PC-3 (cell line): Measurements from ENCODE around the gene STX8. TPM values are rescaled to one million over a fixed set of nuclear protein-coding genes. Genes with fewer than 3 reads are reported as not detected.

Experiments
- ATAC-seq: fragments of 200-7000 bp; cut with Tn5 transposase; 2 replicates; pipeline ENCODE4 v1.9.1; 2020; ENCODE audit warnings: mild to moderate bottlenecking, moderate library complexity
- BruUV-seq: library from RNA; stranded (reverse); fragments of 400-500 nt; replicated peaks from 2 replicates; lab custom pipeline; 2021; lab: Mats Ljungman, UMichigan
- CTCF ChIA-PET: fragments of 300-600 bp; sonication (Branson Sonifier 250); formaldehyde crosslinking; loops from one replicate; lab custom pipeline; 2022; ENCODE audit warnings: antibody characterized with exemption; lab: Charles Lee
- POLR2A ChIA-PET: fragments of 300-600 bp; sonication (Branson Sonifier 250); formaldehyde crosslinking; loops from one replicate; lab custom pipeline; 2022; ENCODE audit warnings: antibody characterized with exemption; ENCODE audit not compliant: unreplicated experiment; lab: Charles Lee
- DNase-seq: peaks from one replicate; pipeline ENCODE4 v3.0.0-alpha.2; 2015
- H2AFZ ChIP-seq: fragments of 300-600 bp; sonication (generic); 2 replicates; pipeline ENCODE4 v1.6.0; 2016; ENCODE audit warnings: antibody characterized with exemption, low read length
- H3F3A ChIP-seq: fragments of 300-600 bp; sonication (generic); one replicate; pipeline ENCODE4 v1.6.0; 2017; ENCODE audit warnings: antibody characterized with exemption, low read length, control low read depth, mild to moderate bottlenecking; ENCODE audit not compliant: unreplicated experiment
- H3K27ac ChIP-seq: fragments of 300-600 bp; sonication (generic); 2 replicates; pipeline ENCODE4 v1.5.1; 2016; ENCODE audit warnings: mild to moderate bottlenecking, low read length
- H3K27me3 ChIP-seq: fragments of 300-600 bp; sonication (generic); 2 replicates; pipeline ENCODE4 v1.6.1; 2016; ENCODE audit warnings: low read length, mixed read lengths
- H3K36me3 ChIP-seq: fragments of 300-600 bp; sonication (generic); 2 replicates; pipeline ENCODE4 v1.6.1; 2016; ENCODE audit warnings: low read depth, mixed run types, low read length, mixed read lengths
- H3K4me1 ChIP-seq: fragments of 300-600 bp; sonication (generic); 2 replicates; pipeline ENCODE4 v1.5.1; 2016; ENCODE audit warnings: low read length; ENCODE audit not compliant: insufficient read depth
- H3K4me2 ChIP-seq: fragments of 300-600 bp; sonication (generic); 2 replicates; pipeline ENCODE4 v1.6.0; 2016; ENCODE audit warnings: low read length
- H3K4me3 ChIP-seq: fragments of 300-600 bp; sonication (generic); 2 replicates; pipeline ENCODE4 v1.5.1; 2016; ENCODE audit warnings: mild to moderate bottlenecking, low read length, mixed read lengths
- H3K79me2 ChIP-seq: fragments of 300-600 bp; sonication (generic); 2 replicates; pipeline ENCODE4 v1.6.1; 2017; ENCODE audit warnings: low read length, mixed read lengths
- H3K9ac ChIP-seq: fragments of 300-600 bp; sonication (generic); 2 replicates; pipeline ENCODE4 v1.6.0; 2016; ENCODE audit warnings: mild to moderate bottlenecking, low read length
- H3K9me2 ChIP-seq: fragments of 300-600 bp; sonication (generic); replicated peaks from 2 replicates; pipeline ENCODE4 v1.6.1; 2016; ENCODE audit warnings: mixed run types, low read length, mixed read lengths
- H3K9me3 ChIP-seq: fragments of 300-600 bp; sonication (generic); 2 replicates; pipeline ENCODE4 v1.6.1; 2016; ENCODE audit warnings: low read length, mixed read lengths
- H4K20me1 ChIP-seq: fragments of 300-600 bp; sonication (generic); 2 replicates; pipeline ENCODE4 v1.6.1; 2016; ENCODE audit warnings: low read length, mixed read lengths
- EZH2 ChIP-seq: fragments of 300-600 bp; sonication (generic); IDR thresholded peaks from one replicate; pipeline ENCODE4 v1.6.1; 2017; ENCODE audit warnings: antibody characterized with exemption, mild to moderate bottlenecking, low read length; ENCODE audit not compliant: unreplicated experiment
- EZH2phosphoT487 ChIP-seq: fragments of 300-600 bp; sonication (generic); IDR thresholded peaks from 2 replicates; pipeline ENCODE4 v1.6.1; 2018; ENCODE audit warnings: mild to moderate bottlenecking, antibody characterized with exemption, low read length, borderline replicate concordance
- intact Hi-C: fragments of 100-400 bp; cut with micrococcal nuclease; formaldehyde crosslinking; loops from 2 replicates; pipeline ENCODE4 v1.9.0; 2023
- total RNA-seq: library from RNA; depleted of rRNA; stranded (reverse); fragments of >200 nt; gene quantifications from 2 replicates; pipeline ENCODE4 v1.2.3, GENCODE V29; 2014
- TF ChIP-seq, protein P1 (sequence below): fragments of 300-600 bp; sonication (generic); conservative IDR thresholded peaks from 2 replicates; pipeline ENCODE4 v1.5.1; 2017; ENCODE audit warnings: antibody characterized with exemption, low read depth, mild to moderate bottlenecking, low read length

STX8 gene
- total RNA-seq, 1 experiment from 2014 or later: 57.4 TPM

DNA sequence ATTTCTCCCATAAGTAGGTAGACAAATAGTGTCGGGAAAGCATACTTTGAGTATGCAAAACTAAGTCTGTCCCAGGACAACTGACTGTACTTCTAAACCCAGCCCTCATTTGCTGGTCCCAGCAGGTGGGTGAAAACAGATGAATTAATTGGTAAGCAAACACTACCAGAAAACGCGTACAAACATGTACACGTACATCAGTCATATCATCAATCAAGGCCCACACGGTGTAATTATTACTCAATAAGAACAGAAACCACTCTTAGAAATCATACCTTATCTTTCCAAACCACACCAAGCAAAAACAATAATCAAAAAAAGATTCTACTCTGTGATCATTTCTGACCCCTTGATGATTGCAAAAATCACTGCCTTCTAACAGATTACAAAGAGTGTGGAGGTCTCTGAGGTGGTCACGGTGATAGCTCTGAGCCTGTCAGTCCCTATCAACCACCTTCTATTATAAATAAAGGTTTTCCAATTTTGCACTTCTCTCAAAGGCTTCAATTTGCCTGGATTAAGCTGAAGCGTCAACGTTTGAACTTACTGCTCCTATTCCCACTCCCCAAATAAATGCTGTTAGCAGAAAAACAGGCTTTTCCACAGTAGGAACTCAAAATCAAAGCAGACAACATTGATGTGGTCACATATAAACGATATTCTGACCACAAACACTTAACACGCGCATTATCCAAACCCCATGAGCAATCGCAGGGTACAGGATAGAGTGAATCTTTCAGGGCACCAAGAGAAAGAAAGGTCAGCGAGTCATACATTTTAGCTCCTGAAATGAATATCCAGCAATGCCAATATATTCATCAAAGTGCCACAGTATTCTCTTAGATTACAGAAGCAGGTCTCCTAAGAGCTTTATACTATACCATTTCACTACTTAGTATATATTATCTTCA, 211.9 kb downstream of the STX8 start:
- peak; percentile 50 for DNase-seq
- H3K4me2 ChIP-seq: no peak overlapping the region
- no peaks in the 10 kb centered on the region for H3K27me3 ChIP-seq
- H2AFZ ChIP-seq: no peak overlapping the region
- no peak overlapping the region for H3K4me3 ChIP-seq
- ChIA-PET POLR2A (no interaction called here), CTCF (interaction anchor here (0.6 kb wide), 1 partner anchor 28 kb away, joined by 3 read pairs; no protein-coding TSS in a partner anchor)
- no peaks in the 10 kb centered on the region for H3F3A ChIP-seq
- H3K9me2 ChIP-seq: no peaks in the 10 kb centered on the region
- H3K9me3 ChIP-seq: no peaks in the 10 kb centered on the region
- ATAC-seq: no peak
- H3K4me1 ChIP-seq: peaks cover 4% of the 10 kb centered on the region; the same call in 1 of the 2 replicates
- TF ChIP-seq, protein P1, sequence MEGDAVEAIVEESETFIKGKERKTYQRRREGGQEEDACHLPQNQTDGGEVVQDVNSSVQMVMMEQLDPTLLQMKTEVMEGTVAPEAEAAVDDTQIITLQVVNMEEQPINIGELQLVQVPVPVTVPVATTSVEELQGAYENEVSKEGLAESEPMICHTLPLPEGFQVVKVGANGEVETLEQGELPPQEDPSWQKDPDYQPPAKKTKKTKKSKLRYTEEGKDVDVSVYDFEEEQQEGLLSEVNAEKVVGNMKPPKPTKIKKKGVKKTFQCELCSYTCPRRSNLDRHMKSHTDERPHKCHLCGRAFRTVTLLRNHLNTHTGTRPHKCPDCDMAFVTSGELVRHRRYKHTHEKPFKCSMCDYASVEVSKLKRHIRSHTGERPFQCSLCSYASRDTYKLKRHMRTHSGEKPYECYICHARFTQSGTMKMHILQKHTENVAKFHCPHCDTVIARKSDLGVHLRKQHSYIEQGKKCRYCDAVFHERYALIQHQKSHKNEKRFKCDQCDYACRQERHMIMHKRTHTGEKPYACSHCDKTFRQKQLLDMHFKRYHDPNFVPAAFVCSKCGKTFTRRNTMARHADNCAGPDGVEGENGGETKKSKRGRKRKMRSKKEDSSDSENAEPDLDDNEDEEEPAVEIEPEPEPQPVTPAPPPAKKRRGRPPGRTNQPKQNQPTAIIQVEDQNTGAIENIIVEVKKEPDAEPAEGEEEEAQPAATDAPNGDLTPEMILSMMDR: no peak
- TF ChIP-seq EZH2phosphoT487 (no peak), EZH2 (no peak)
- intact Hi-C loops: no loop called here
- H3K36me3 ChIP-seq: no peaks in the 10 kb centered on the region
- no peaks in the 10 kb centered on the region for H4K20me1 ChIP-seq
- no peaks in the 10 kb centered on the region for H3K79me2 ChIP-seq
- no TSS peak for BruUV-seq
- H3K27ac ChIP-seq: no peak overlapping the region
- no peak overlapping the region for H3K9ac ChIP-seq

DNA sequence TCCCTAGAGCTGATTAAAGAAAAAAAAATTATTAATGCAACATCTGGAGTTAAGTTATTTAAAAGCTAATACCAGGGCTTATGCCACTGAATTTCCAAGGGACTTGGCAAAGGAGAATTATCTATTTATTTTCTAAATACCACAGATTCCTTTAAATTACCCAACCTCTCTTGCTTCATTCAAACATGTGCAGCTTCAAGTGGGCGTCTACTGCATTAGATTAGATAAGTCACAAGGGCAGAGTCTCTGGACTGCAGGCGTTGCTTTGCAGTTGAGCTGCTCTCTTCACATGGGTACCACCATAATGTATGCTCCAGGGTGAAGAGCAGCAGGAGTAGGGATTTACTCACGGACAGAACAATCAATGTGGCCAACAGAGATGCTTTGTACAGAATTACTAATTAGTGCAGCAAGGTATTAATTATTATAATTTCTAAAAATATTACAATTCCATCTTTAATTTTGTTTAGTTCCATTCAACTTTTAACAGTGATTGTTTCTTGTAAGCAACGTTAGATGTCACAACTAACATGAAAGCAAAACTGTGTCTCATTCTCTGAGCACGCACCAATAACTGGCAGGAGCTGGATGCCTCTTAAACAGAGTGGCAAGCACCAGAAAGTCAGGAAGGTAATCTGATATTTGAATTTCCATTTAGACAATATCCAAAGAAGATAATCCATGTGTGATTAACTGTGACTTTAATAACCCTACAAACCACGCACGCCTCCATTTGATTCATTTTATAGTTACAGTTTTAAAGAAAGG, 214.2 kb downstream of the STX8 start:
- Histone ChIP-seq H3K36me3 (no peaks in the 10 kb centered on the region), H3K9me3 (no peaks in the 10 kb centered on the region), H4K20me1 (no peaks in the 10 kb centered on the region), H3K9me2 (no peaks in the 10 kb centered on the region), H3K27ac (no peak overlapping the region), H3K79me2 (no peaks in the 10 kb centered on the region), H2AFZ (no peak overlapping the region), H3F3A (no peaks in the 10 kb centered on the region), H3K4me1 (peaks cover 4% of the 10 kb centered on the region; the same call in 1 of the 2 replicates), H3K4me2 (no peak overlapping the region), H3K4me3 (no peak overlapping the region), H3K27me3 (no peaks in the 10 kb centered on the region), H3K9ac (no peak overlapping the region)
- no peak for TF ChIP-seq EZH2phosphoT487
- no peak for TF ChIP-seq EZH2
- TF ChIP-seq, protein P1: no peak
- intact Hi-C loops: no loop called here
- ChIA-PET CTCF (no interaction called here), POLR2A (no interaction called here)
- no peak for ATAC-seq
- no TSS peak for BruUV-seq
- DNase-seq: peak; percentile 5
